ENCODE data around the gene SLC4A4.

GRCh38 chr4:71355971-71356370, 17.2 kb downstream of the SLC4A4 start:
- TF ChIP-seq PRRX2 (CRISPR knock-in tag; IDR thresholded peaks at IDR 0.05) (no peak), CTCF (IDR thresholded peaks at IDR 0.05) (no peak), JUN (CRISPR knock-in tag; IDR thresholded peaks at IDR 0.05) (no peak), PRDM15 (CRISPR knock-in tag; IDR thresholded peaks at IDR 0.05) (no peak), TCF7 (CRISPR knock-in tag; IDR thresholded peaks at IDR 0.05; ENCODE audit: low read depth) (no peak), ZNF121 (CRISPR knock-in tag; IDR thresholded peaks at IDR 0.05) (no peak), ZBTB21 (CRISPR knock-in tag; IDR thresholded peaks at IDR 0.05; ENCODE audit: borderline replicate concordance) (no peak), ZNF232 (CRISPR knock-in tag; IDR thresholded peaks at IDR 0.05) (no peak), ATF3 (CRISPR knock-in tag; conservative IDR thresholded peaks at IDR 0.05) (no peak)
